Inflammatory macrophage (primary cell): ENCODE data around the gene MCTP1.
"Not testable (repeated sequence)": the region's sequence is repeated elsewhere in the genome, so short reads cannot be mapped to it uniquely, and the experiment has no call there.

ENCODE experiments used
- DNase-seq, 2 donors: peaks; one replicate each; pipeline ENCODE4 v3.0.0-alpha.2; 2020 to 2022

MCTP1 gene

GRCh38 chr5:95251185-95251584, 33.7 kb downstream of the MCTP1 start:
- DNase-seq, result no peak

DNA sequence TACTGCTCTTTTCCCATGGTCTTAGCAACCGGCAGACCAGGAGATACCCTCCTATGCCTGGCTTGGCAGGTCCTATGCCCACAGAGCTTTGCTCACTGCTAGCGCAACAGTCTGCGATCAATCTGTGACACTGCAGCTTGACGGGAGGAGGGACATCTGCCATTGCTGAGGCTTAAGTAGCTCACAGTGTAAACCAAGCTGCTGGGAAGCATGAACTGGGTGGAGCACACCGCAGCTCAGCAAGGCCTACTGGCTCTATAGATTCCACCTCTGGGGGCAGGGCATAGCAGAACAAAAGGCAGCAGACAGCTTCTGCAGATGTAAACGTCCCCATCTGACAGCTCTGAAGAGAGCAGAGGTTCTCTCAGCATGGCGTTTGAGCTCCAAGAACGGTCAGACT, 40.4 kb downstream of the MCTP1 start:
- DNase-seq, result no peak

GRCh38 chr5:95241635-95242034, 43.3 kb downstream of the MCTP1 start:
- DNase-seq, result no peak

GRCh38 chr5:95241161-95241560, 43.7 kb downstream of the MCTP1 start:
- no peak for DNase-seq

DNA sequence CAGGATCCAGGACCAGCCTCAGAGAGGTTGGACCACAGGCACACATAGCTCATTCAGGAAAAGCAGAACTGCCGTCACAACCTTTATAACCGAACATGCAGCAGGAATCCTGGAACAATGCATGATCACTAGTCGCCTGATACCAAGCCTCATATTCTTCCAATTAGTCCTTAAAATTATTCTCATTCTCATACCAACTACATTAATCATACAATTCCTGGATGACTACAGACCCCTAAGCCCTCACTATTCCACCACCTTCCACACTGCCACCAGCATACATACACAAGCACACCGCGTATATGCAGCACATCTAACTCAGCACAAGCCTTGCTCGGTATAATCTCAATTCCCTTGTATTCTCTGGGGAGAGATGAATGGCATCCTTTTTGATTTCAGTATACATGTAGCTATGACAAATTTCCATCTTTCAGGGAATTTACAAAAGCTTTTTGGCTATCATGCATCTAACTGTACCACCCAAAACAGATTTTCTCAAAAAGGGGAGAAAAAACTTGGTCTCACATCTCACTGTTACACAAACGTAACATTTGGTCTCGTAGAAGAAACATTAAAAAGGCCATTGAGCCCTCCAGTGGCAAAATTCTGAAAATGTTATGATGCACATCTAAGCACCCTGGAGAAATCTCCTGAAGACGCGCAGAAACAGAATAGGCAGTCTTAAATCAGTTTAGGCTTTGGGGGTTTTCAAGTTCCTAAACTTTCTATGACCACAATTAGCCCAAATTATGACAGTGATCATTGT, 46.2 kb downstream of the MCTP1 start:
- DNase-seq, result peak; percentile 13 to 26

- DNase-seq, result no peak
These were observed 47.6 kb downstream of the MCTP1 start for GRCh38 chr5:95237324-95237723.

- no peak for DNase-seq
These were observed 49.4 kb downstream of the MCTP1 start for GRCh38 chr5:95235439-95235982.

DNA sequence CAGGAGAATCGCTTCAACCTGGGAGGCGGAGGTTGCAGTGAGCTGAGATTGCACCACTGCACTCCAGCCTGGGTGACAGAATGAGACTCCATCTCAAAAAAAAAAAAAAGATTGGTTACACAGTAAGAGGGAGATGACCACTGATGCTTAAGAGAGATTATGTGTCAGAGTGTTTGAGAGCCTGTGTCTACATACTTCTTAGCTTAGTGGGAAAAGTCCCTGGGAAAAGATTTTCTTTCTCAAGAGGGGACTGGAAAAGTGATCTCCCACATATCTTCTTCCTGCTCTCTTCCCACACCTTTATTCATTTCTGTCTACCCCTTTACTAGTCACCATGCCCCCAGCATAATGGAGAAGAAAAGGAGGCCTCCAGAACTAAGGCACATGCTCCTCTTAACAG, 55.2 kb downstream of the MCTP1 start:
- no peak for DNase-seq

- no peak for DNase-seq
These were observed 60.0 kb downstream of the MCTP1 start for GRCh38 chr5:95224701-95225459.

DNA sequence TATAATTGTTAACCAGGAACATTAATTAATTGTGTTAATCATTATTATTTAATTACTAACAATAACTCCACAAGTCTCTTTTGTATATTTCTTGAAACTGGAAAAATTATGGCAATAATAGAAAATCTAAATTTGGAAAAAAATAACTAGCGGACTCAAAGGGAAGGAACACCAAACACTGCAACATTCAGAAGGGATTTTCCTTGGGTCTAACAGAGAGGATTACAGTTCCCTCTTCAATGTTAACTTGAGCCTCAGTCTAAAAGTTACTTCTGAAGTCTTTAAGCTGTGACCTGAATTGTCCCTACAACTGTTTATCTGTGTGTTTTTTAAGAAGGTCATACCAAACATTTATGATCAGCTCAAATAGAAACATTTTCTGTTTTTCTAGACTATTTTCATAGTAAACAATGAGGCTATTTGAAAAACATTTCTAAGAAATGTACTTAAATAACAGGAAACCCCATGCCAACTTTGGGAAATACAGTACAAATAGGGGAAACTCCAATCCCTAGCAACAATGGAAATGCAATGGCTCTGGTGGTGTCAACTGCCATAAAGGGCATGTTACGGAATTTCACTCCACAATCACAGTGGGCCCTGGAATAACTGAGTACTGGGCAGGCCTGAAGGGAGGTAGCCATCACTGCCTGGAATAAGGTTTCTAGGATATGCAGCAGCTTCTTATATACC, 61.2 kb downstream of the MCTP1 start:
- no peak for DNase-seq

DNA sequence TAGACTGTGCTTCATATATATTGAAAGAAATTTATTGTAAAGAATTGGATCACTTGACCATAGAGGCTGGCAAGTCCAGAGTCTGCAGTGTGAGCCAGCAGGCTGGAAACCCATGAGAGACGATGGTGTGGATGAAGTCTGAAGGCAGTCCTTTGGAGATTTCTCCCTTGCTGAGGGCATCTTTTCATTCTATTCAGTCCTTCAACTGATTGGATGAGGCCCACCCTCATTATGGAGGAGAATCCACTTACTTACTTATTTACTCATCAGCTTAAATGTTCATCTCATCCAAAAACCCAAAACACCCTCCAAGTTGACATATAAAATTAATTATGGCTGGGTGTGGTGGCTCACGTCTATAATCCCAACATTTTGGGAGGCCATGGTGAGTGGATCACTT, 62.1 kb downstream of the MCTP1 start:
- DNase-seq, result no peak

DNA sequence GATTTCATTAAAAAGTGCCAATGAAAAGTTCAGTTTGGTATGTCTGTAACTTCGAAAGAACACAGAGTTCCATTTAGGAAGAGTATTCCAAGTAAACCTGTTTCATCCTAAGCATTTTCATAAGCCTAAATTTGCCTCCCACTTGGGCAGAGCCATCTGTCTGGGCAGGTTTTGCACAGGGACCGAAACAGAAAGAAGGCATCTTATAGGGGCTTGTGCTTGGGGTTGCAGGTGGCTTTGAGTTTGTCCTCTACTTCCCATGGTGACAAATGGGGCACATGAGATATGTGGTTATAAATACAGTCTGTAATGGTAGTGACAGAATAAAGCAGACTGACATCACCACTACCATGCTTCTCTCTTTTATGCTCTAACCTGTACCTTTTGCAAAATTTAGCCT, 63.7 kb downstream of the MCTP1 start:
- no peak for DNase-seq

DNA sequence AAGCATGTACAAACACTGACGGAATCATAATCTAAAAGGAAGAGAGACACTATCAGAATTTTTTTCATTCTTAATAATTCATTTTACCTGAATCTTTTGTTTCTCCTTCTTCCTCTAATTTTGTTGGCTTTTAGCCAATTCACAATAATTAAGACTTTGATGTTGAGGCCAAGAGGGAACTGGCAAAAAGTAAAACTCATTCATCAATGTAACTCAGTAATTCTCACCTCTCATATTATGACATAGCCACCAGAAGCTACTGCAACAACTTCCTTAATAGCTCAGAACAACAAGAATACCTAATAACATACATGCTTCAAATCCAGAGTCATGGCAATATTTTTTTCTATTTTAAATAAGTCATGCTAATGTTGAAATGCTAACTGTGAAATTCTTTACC, 64.5 kb downstream of the MCTP1 start:
- DNase-seq, result no peak

DNA sequence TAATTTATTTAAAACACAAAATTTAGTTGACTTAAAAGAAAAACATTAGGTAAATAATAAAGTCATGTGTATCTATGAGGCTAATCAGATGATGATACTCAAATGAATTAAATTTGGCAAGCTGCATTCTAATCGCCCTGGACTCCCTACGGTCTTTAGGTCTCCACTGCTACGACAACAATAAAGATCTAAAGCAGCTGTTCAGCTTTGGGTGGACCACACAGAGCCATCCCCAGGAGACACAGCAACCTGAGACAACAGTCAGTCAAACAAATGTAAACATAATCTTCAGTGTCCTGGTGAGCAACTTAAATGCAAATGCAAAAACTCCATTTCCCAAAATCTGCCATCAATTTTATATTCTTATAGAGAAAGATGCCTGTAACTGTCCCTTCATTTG, 65.5 kb downstream of the MCTP1 start:
- DNase-seq, result no peak

DNA sequence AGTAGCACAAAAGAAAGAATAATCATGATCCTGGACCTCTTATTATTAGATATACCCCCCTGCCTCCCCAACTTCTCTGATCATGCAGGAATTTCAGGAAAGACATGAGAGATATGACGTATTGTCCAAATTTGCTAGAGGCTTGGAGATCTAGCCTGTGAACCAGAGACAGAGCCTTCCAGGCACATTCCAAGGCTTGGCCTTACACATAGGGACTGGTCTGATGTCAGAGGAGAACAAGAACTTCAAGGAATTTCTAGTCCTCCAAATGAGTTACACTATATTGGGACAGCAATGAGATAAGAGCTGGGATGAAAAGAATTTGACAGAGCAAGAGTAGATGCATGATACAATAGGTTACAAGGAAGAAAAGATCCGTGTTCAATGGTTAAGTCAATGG, 67.0 kb downstream of the MCTP1 start:
- DNase-seq, result no peak

GRCh38 chr5:95217351-95217750, 67.5 kb downstream of the MCTP1 start:
- DNase-seq, result no peak

- no peak for DNase-seq
These were observed 68.5 kb downstream of the MCTP1 start for GRCh38 chr5:95216136-95216955.

- DNase-seq, result not testable (repeated sequence)
These were observed 77.1 kb downstream of the MCTP1 start for GRCh38 chr5:95207811-95208210.

- DNase-seq, result no peak
These were observed 90.0 kb downstream of the MCTP1 start for GRCh38 chr5:95194856-95195255.

GRCh38 chr5:95191330-95191729, 93.6 kb downstream of the MCTP1 start:
- no peak for DNase-seq

DNA sequence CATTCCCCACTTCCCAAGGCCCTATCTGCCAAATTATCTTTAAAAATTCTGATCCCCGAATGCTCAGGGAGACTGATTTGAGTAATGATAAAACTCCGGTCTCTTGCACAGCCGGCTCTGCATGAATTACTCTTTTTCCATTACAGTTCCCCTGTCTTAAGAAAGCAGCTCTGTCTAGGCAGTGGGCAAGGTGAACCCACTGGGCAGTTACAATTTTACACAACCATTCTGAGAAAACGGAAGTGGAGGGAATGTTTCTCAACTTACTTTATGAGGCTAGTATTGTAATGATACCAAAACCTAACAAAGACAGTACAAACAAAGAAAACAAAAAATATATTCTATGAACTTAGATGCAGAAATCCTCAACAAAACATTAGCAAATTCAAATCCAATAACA, 100.0 kb downstream of the MCTP1 start:
- peak; percentile 55 to 64 for DNase-seq

- DNase-seq, result no peak
These were observed 103.2 kb downstream of the MCTP1 start for GRCh38 chr5:95181644-95182043.
